H1 (cell line): Measurements from ENCODE around the gene KSR2. TPM values are rescaled to one million over a fixed set of nuclear protein-coding genes. Genes with fewer than 3 reads are reported as not detected.

Experiments used
- CTCF ChIA-PET: fragments of 300-600 bp; sonication (Branson Sonifier 250); formaldehyde crosslinking; loops from one replicate; lab custom pipeline; 2021; ENCODE audit not compliant: partially characterized antibody; lab: Charles Lee
- POLR2A ChIA-PET: fragments of 300-600 bp; sonication (Branson Sonifier 250); formaldehyde crosslinking; loops from one replicate; lab custom pipeline; 2021; ENCODE audit warnings: inconsistent platforms; ENCODE audit not compliant: partially characterized antibody; lab: Charles Lee
- DNase-seq, 2 experiments: peaks; one replicate each; pipeline versions ENCODE4 v3.0.0 to v3.0.0-alpha.2; 2010 to 2022; ENCODE audit warnings: low spot score in 2 of 2, low read depth in 1 of 2, mixed read lengths in 1 of 2
- FAIRE-seq: peaks from 2 replicates; lab custom pipeline; 2011; peaks lifted over from hg19 to GRCh38; lab: Jason Lieb, UNC
- H2AFZ ChIP-seq: 2 replicates; pipeline ENCODE4 v1.8.1; 2012; ENCODE audit warnings: low read length, inconsistent platforms
- H2AK5ac ChIP-seq: 2 replicates; pipeline ENCODE4 v1.6.1; 2013; ENCODE audit warnings: low read depth, low read length
- H2BK120ac ChIP-seq: replicated peaks from 2 replicates; pipeline ENCODE3; 2013; ENCODE audit warnings: low read depth, low read length, inconsistent platforms
- H2BK12ac ChIP-seq: 2 replicates; pipeline ENCODE4 v1.6.1; 2013; ENCODE audit warnings: low read depth, low read length
- H2BK15ac ChIP-seq: 2 replicates; pipeline ENCODE4 v1.6.1; 2013; ENCODE audit warnings: low read length
- H2BK20ac ChIP-seq: 2 replicates; pipeline ENCODE4 v1.6.1; 2013; ENCODE audit warnings: low read length
- H2BK5ac ChIP-seq: 2 replicates; pipeline ENCODE4 v1.6.1; 2013; ENCODE audit warnings: low read depth, low read length
- H3K14ac ChIP-seq: 2 replicates; pipeline ENCODE4 v1.6.1; 2013; ENCODE audit warnings: inconsistent platforms; ENCODE audit not compliant: insufficient read length
- H3K18ac ChIP-seq: 2 replicates; pipeline ENCODE4 v1.6.1; 2013; ENCODE audit warnings: low read length; ENCODE audit errors: extremely low read depth
- H3K23ac ChIP-seq: 2 replicates; pipeline ENCODE4 v1.6.1; 2013; ENCODE audit warnings: inconsistent platforms; ENCODE audit not compliant: insufficient read length
- H3K23me2 ChIP-seq: 2 replicates; pipeline ENCODE4 v1.6.1; 2013; ENCODE audit warnings: low read depth, low read length
- H3K27ac ChIP-seq: 2 replicates; pipeline ENCODE4 v1.6.1; 2011; ENCODE audit warnings: low read depth, low read length, inconsistent platforms
- H3K27me3 ChIP-seq, 4 experiments: replicated peaks in 1 of 4; 1 replicate in 1 of 4; 2 replicates in 3 of 4; pipeline versions ENCODE4 v1.6.1 to v1.8.1; 2011 to 2013; ENCODE audit warnings: low read length in 3 of 4, mild to moderate bottlenecking in 3 of 4, inconsistent platforms in 2 of 4, mixed read lengths in 2 of 4, moderate library complexity in 1 of 4; ENCODE audit not compliant: control insufficient read depth in 3 of 4, insufficient read depth in 3 of 4; ENCODE audit errors: extremely low read depth in 1 of 4
- H3K36me3 ChIP-seq, 4 experiments: 2 replicates each; pipeline versions ENCODE4 v1.6.1 to v1.8.1; 2011 to 2013; ENCODE audit warnings: mild to moderate bottlenecking in 4 of 4, low read length in 3 of 4, moderate library complexity in 2 of 4, control low read depth in 1 of 4, inconsistent platforms in 1 of 4; ENCODE audit not compliant: insufficient read depth in 4 of 4, control insufficient read depth in 2 of 4
- H3K4ac ChIP-seq: replicated peaks from 2 replicates; pipeline ENCODE3; 2013; ENCODE audit warnings: low read length, low read depth, mixed read lengths, inconsistent platforms; ENCODE audit not compliant: insufficient read length
- H3K4me1 ChIP-seq, 4 experiments: replicated peaks in 1 of 4; 1 replicate in 1 of 4; 2 replicates in 3 of 4; pipeline versions ENCODE4 v1.6.1 to v1.8.1; 2011 to 2013; ENCODE audit warnings: low read length in 3 of 4, inconsistent platforms in 2 of 4, mixed read lengths in 1 of 4; ENCODE audit not compliant: insufficient read depth in 4 of 4, control insufficient read depth in 3 of 4
- H3K4me2 ChIP-seq, 2 experiments: 2 replicates each; pipeline versions ENCODE4 v1.6.1 to v1.8.1; 2011 to 2013; ENCODE audit warnings: low read depth in 2 of 2, low read length in 2 of 2, control low read depth in 1 of 2, inconsistent platforms in 1 of 2, mild to moderate bottlenecking in 1 of 2; ENCODE audit not compliant: insufficient read depth in 1 of 2
- H3K4me3 ChIP-seq, 4 experiments: fragments of 200-600, 300-600 bp in 1 of 4; sonication (generic), shearing (Covaris generic), sonication (Bioruptor Twin) in 1 of 4; 2 replicates each; pipeline versions ENCODE4 v1.5.1 to v1.8.1; 2011 to 2016; ENCODE audit warnings: low read length in 4 of 4, low read depth in 3 of 4, control low read depth in 2 of 4, inconsistent platforms in 2 of 4, mild to moderate bottlenecking in 2 of 4, mixed read lengths in 1 of 4, moderate library complexity in 1 of 4; ENCODE audit not compliant: insufficient read depth in 2 of 4; ENCODE audit errors: extremely low read depth in 1 of 4
- H3K56ac ChIP-seq: replicated peaks from 2 replicates; pipeline ENCODE3; 2013; ENCODE audit warnings: low read depth, mild to moderate bottlenecking, mixed read lengths, low read length, inconsistent platforms; ENCODE audit not compliant: insufficient read length
- H3K79me1 ChIP-seq: 2 replicates; pipeline ENCODE4 v1.6.1; 2013; ENCODE audit warnings: low read depth, low read length, control low read depth
- H3K79me2 ChIP-seq, 2 experiments: 2 replicates each; pipeline versions ENCODE4 v1.6.1 to v1.8.1; 2012 to 2013; ENCODE audit warnings: low read length in 2 of 2, mild to moderate bottlenecking in 2 of 2, inconsistent platforms in 1 of 2; ENCODE audit not compliant: insufficient read depth in 2 of 2, control insufficient read depth in 1 of 2
- H3K9ac ChIP-seq, 4 experiments: replicated peaks in 1 of 4; 1 replicate in 1 of 4; 2 replicates in 3 of 4; pipeline versions ENCODE4 v1.6.1 to v1.8.1; 2011 to 2013; ENCODE audit warnings: low read depth in 3 of 4, low read length in 3 of 4, control low read depth in 2 of 4, mild to moderate bottlenecking in 2 of 4, moderate library complexity in 2 of 4, inconsistent platforms in 1 of 4; ENCODE audit errors: extremely low read depth in 1 of 4
- H3K9me3 ChIP-seq, 2 experiments: 2 replicates each; pipeline versions ENCODE4 v1.6.1 to v1.8.1; 2012 to 2013; ENCODE audit warnings: mild to moderate bottlenecking in 2 of 2, moderate library complexity in 2 of 2, control low read depth in 1 of 2, inconsistent platforms in 1 of 2, low read depth in 1 of 2, low read length in 1 of 2, mixed read lengths in 1 of 2; ENCODE audit not compliant: insufficient read depth in 2 of 2
- H4K20me1 ChIP-seq, 2 experiments: replicated peaks in 1 of 2; 2 replicates each; pipeline versions ENCODE3 to v1.8.1; 2011 to 2013; ENCODE audit warnings: inconsistent platforms in 2 of 2, low read length in 2 of 2, mild to moderate bottlenecking in 1 of 2; ENCODE audit not compliant: insufficient read depth in 2 of 2, control insufficient read depth in 1 of 2
- H4K5ac ChIP-seq: 2 replicates; pipeline ENCODE4 v1.6.1; 2013; ENCODE audit warnings: low read length, low read depth, mixed read lengths, inconsistent platforms; ENCODE audit not compliant: insufficient read length
- H4K8ac ChIP-seq: 2 replicates; pipeline ENCODE4 v1.8.0; 2013; ENCODE audit warnings: mild to moderate bottlenecking, moderate library complexity, low read length, inconsistent platforms; ENCODE audit not compliant: insufficient read depth; ENCODE audit errors: extremely low read depth
- H4K91ac ChIP-seq: replicated peaks from 2 replicates; pipeline ENCODE3; 2013; ENCODE audit warnings: low read length, mixed read lengths, inconsistent platforms; ENCODE audit not compliant: insufficient read length
- BACH1 ChIP-seq: IDR thresholded peaks from 2 replicates; pipeline ENCODE4 v1.6.1; 2012; ENCODE audit warnings: low read length, improper control_type of control experiment
- EP300 ChIP-seq, 2 experiments: IDR thresholded peaks; 1 replicate in 1 of 2; 2 replicates in 1 of 2; pipeline ENCODE4 v1.6.1; 2011 to 2012; ENCODE audit warnings: low read depth in 2 of 2, low read length in 2 of 2, mild to moderate bottlenecking in 2 of 2, borderline replicate concordance in 1 of 2, inconsistent platforms in 1 of 2, moderate library complexity in 1 of 2
- RFX5 ChIP-seq: IDR thresholded peaks from 2 replicates; pipeline ENCODE4 v1.6.1; 2011; ENCODE audit warnings: low read depth, low read length, improper control_type of control experiment, borderline replicate concordance
- SIN3A ChIP-seq, 2 experiments: IDR thresholded peaks in 1 of 2; conservative IDR thresholded peaks in 1 of 2; 2 replicates each; pipeline ENCODE4 v1.6.1; 2011 to 2012; ENCODE audit warnings: low read length in 2 of 2, improper control_type of control experiment in 1 of 2, low read depth in 1 of 2, mild to moderate bottlenecking in 1 of 2
- SRF ChIP-seq: IDR thresholded peaks from 2 replicates; pipeline ENCODE4 v1.6.1; 2011; ENCODE audit warnings: mild to moderate bottlenecking, low read depth, low read length, moderate library complexity
- YY1 ChIP-seq: IDR thresholded peaks from 2 replicates; pipeline ENCODE4 v1.6.1; 2011; ENCODE audit warnings: low read depth, mild to moderate bottlenecking, low read length
- WGBS, 2 experiments: shearing (Covaris generic) in 1 of 2; methylation state at CpG; one replicate each; pipeline versions ENCODE4 v1.1.6 to v1.1.7; 2013 to 2015; ENCODE audit warnings: low lambda C conversion rate in 2 of 2, mixed read lengths in 2 of 2, inconsistent platforms in 1 of 2, low coverage in 1 of 2, missing lambda C conversion rate in 1 of 2; ENCODE audit not compliant: insufficient replicate concordance in 2 of 2, insufficient coverage in 1 of 2, insufficient read length in 1 of 2; ENCODE audit errors: extremely low coverage in 1 of 2, missing lambda C conversion rate in 1 of 2; 5-methylcytosine and 5-hydroxymethylcytosine counted together
- polyA plus RNA-seq, 7 experiments: library from polyadenylated mRNA; depleted of rRNA in 3 of 7; stranded (reverse) in 5 of 7; unstranded in 2 of 7; fragments of >200 nt in 5 of 7; fragments of 200-250 nt in 2 of 7; gene quantifications; 1 replicate in 5 of 7; 2 replicates in 1 of 7; 4 replicates in 1 of 7; pipeline versions ENCODE4 v1.2.1 to v1.2.3, GENCODE V29; 2011 to 2013; ENCODE audit warnings: missing spikeins in 2 of 7, mixed read lengths in 2 of 7
- total RNA-seq: library from RNA; stranded (reverse); fragmentation: NEBNext Ultra II Directional; extraction: Animal tissue kit (Norgen Biotek cat#: 25700); gene quantifications from 2 replicates; pipeline ENCODE4 v1.2.1, GENCODE V29; 2021

The KSR2 gene
- total and polyA plus RNA-seq, 2 of the 8 experiments (the other 6 are each of a cell fraction or from before 2014, with no cell fraction given): 0.74 to 2.2 TPM

DNA sequence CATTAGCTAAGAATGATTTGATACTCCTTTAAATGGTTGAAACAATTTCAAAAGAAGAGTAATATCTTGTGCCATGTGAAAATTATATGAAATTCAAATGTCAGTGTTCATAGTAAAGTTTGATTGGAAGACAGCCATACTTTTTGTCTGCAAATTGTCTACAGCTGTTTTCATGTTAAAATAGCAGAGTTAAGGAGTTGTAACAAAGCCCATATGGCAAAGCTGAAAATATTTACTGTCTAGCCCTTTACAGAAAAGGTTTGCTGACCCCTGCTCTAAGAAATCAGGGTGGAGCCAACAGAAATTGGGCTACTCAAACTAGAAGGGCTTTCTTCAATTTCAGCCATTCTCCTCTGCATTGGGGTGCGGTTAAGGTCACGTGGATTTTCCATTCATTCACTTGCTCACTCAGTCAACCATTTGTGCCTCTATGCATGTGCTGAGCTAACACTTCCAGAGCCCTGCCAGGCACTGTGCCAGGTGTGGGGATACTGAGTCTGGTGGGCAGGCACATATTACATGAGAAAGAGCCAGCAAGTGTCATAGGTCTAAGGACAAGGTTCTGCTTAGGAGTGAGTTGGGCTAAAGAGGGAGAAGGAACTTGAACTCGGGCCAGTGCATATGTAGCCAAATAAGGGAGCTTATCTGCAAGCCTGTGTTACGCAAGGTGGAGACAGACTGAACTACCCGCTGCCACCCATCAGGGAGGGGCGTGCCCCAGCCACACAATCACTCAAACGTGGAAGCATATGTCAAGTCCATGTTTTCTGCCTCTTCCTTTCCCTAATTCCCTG, 467.5 kb downstream of the KSR2 start:
- no peak overlapping the region for H4K91ac ChIP-seq
- no peaks in the 10 kb centered on the region for H3K36me3 ChIP-seq
- H3K4me2 ChIP-seq: no peak overlapping the region
- H3K4me3 ChIP-seq: no peak overlapping the region
- no peak overlapping the region for H2BK15ac ChIP-seq
- H3K18ac ChIP-seq: no peak overlapping the region
- H3K9ac ChIP-seq: no peak overlapping the region
- peaks cover 0 to 3% (median 0%) of the 10 kb centered on the region in 4 experiments; a peak in 1 of 7 replicates for H3K4me1 ChIP-seq
- no peak overlapping the region for H3K23ac ChIP-seq
- no peaks in the 10 kb centered on the region for H3K9me3 ChIP-seq
- H2BK12ac ChIP-seq: no peak overlapping the region
- no peak overlapping the region; the same call in 1 of the 2 replicates for H4K8ac ChIP-seq
- no peak overlapping the region for H4K5ac ChIP-seq
- TF ChIP-seq BACH1 (no peak), EP300 (IDR thresholded peaks at IDR 0.05; ENCODE audit: borderline replicate concordance in 1 of 2, low read depth in 2 of 2, low read length in 2 of 2) (no peak), RFX5 (no peak), YY1 (no peak), SRF (no peak), SIN3A (conservative IDR thresholded peaks at IDR 0.05 in 1 of 2, IDR thresholded peaks at IDR 0.05 in 1 of 2; ENCODE audit: low read depth in 1 of 2, low read length in 2 of 2) (no peak)
- TF ChIP-seq, all 59 proteins: peak for 0
- Histone ChIP-seq H4K20me1 (no peaks in the 10 kb centered on the region), H2BK20ac (no peak overlapping the region), H3K14ac (no peak overlapping the region), H3K23me2 (no peaks in the 10 kb centered on the region), H3K27me3 (no peaks in the 10 kb centered on the region), H2AFZ (no peak overlapping the region), H3K79me1 (no peaks in the 10 kb centered on the region), H2BK5ac (no peak overlapping the region), H3K4ac (no peak overlapping the region), H3K56ac (no peak overlapping the region), H3K27ac (no peak overlapping the region), H3K79me2 (no peaks in the 10 kb centered on the region), H2AK5ac (no peak overlapping the region), H2BK120ac (no peak overlapping the region)
- FAIRE-seq: no peak
- DNase-seq: no peak
- WGBS, 2 experiments: 91% methylated on average over 7 of the region's 7 CpGs; no CpG with 5 or more reads in 1 of the 2 experiments
- CTCF ChIA-PET: interaction anchor here (0.6 to 1.7 kb wide), 7 partner anchors 9 to 356 kb away, joined by 3 to 6 read pairs (median 4); no protein-coding TSS in a partner anchor
- POLR2A ChIA-PET: interaction anchor here (0.5 kb wide), 1 partner anchor 50 kb away, joined by 3 read pairs; no protein-coding TSS in a partner anchor
